Measurements from ENCODE around the gene ABCC2.
"Not testable (repeated sequence)": the region's sequence is repeated elsewhere in the genome, so short reads cannot be mapped to it uniquely, and the experiment has no call there.

The ABCC2 gene

DNA sequence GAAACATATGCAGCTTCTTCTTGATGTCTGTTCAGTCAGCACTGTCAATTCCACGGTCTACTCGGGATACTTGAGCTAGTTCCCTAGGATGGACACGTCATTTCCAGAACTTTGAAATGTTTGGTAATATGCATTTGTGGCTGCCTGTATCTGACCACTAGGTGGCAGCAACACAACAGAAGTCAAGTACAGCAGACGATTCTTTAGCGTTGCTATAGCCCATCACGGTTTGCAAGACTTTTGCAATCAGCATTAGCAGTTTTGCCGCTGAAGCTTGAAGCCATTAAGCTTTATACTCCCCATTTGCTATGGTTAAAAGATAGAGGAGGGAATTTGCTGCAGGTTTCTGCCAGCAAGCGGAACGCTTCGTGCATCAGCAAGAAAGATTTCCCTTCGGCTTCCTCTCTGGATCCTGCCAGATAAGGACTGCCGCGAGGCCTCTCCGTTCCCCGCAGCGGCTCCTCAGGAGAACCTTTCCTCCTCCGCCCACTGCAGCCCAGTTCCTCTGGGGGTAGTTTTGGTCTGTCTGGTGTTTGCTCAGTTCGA is 63.5 kb downstream of the ABCC2 start:
- Mint-ChIP-seq H3K36me3 (ENCODE audit: low read depth) (no peaks in the 10 kb centered on the region), H3K27me3 (peaks cover 2% of the 10 kb centered on the region), H3K4me3 (no peak overlapping the region), H3K4me1 (peaks cover 4% of the 10 kb centered on the region), H3K27ac (no peak overlapping the region), H3K9me3 (no peaks in the 10 kb centered on the region)
- DNase-seq: peak; percentile 60
- ATAC-seq: peak; percentile 83

DNA sequence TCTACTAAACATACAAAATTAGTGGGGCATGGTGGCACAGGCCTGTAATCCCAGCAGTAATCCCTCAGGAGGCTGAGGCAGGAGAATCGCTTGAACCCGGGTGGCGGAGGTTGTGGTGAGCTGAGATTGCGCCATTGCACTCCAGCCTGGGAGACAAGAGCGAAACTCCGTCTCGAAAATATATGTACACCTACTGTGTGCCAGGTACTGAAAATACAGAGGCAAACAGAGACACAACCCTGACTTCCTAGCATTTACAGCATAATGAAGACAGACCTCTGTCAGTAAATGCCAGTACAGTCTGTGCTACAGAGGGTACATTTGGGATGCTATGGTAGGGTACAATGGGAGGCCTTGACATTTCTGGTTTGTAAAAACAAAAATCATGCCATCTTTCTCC is 66.6 kb downstream of the ABCC2 start:
- DNase-seq (no peak), ATAC-seq (no peak)
- H3K27ac Mint-ChIP-seq: no peak overlapping the region
- H3K9me3 Mint-ChIP-seq: no peaks in the 10 kb centered on the region
- H3K4me1 Mint-ChIP-seq: peaks cover 4% of the 10 kb centered on the region
- peaks cover 2% of the 10 kb centered on the region for H3K27me3 Mint-ChIP-seq
- H3K36me3 Mint-ChIP-seq (ENCODE audit: low read depth): peaks cover 6% of the 10 kb centered on the region
- H3K4me3 Mint-ChIP-seq: no peak overlapping the region

DNA sequence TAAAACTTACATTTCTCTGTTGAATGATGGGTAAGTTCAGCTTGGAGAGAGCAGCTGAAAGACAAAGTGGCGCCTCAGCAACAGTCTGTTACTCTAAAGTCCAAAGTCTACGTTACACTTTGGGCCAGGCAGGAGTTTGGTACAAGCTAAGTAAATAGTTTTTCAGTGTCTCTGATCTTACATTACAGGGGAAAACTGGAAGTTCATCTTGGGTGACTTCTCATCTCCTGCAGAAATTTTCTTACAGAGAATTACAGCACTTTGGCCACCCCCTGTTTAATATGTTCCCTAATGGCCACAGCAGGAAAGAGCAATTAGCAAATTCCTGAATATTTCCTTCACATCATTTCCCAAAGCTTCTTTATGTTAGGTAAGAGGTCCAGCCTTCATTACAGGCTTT is 67.1 kb downstream of the ABCC2 start:
- H3K27ac Mint-ChIP-seq: no peak overlapping the region

DNA sequence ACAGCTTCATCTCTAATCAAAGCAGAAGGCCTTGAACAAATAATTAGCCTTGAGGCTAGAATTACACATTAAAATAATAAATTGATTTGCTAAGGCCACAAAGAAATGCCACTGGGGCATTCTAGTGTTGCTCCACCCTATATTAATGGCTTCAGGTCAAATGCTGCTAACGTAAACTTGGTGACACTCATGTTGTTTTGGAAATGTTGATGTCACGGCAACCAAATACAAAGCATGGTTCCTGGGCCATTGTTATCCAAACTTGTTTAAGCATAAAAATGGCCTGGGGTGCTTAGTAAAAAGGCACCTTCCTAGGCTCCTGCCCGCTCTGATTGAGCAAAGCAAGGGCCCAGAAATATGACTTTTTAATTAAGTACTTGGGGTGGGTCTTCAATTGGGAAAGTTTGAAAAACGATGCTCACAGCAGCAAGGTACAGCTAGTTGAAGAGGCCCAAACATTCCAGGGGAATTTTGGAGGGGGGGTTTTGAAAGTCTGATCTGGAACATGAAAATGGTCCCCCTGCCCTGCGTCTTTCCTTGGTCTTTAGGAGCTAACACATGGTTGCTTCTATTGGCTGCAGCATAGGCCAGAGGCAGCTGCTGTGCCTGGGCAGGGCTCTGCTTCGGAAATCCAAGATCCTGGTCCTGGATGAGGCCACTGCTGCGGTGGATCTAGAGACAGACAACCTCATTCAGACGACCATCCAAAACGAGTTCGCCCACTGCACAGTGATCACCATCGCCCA is 67.8 kb downstream of the ABCC2 start:
- ATAC-seq (no peak), DNase-seq (no peak)
- H3K4me3 Mint-ChIP-seq: no peak overlapping the region
- no peak overlapping the region for H3K27ac Mint-ChIP-seq
- H3K9me3 Mint-ChIP-seq: no peaks in the 10 kb centered on the region
- peaks cover 4% of the 10 kb centered on the region for H3K4me1 Mint-ChIP-seq
- peaks cover 6% of the 10 kb centered on the region for H3K36me3 Mint-ChIP-seq (ENCODE audit: low read depth)
- H3K27me3 Mint-ChIP-seq: peaks cover 2% of the 10 kb centered on the region

More for the DNA sequence above, 67.1 kb downstream of the ABCC2 start:
- ATAC-seq: no peak
- H3K4me1 Mint-ChIP-seq: peaks cover 4% of the 10 kb centered on the region
- DNase-seq: no peak
- no peaks in the 10 kb centered on the region for H3K9me3 Mint-ChIP-seq
- no peak overlapping the region for H3K4me3 Mint-ChIP-seq
- H3K27me3 Mint-ChIP-seq: peaks cover 2% of the 10 kb centered on the region
- peaks cover 6% of the 10 kb centered on the region for H3K36me3 Mint-ChIP-seq (ENCODE audit: low read depth)

DNA sequence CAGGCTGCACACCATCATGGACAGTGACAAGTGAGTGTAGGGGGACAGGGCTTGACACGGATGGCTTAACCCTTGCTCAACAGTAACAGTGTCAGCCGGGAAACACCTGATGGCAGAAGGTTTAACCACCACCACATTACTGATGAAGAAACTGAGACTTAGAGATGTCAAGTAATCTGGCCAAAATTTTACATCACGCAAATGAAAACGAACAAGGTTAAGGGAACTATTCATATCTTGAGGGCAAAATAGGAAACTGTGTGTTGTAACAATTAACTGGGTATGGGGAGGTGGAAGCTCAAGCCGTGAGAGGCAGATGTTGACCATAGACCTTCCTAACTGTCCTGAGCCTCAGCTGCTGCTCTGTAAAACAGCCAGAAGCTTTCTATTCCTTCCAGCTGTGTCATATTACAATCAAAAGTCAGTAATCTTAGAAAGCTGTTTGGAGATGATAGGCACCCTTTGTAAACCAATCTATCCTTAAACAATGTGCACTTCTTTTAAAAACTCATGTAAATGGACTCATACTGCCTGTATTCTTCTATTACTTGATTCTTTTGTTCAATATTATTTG is 68.4 kb downstream of the ABCC2 start:
- no peak for DNase-seq
- H3K27ac Mint-ChIP-seq: no peak overlapping the region
- H3K27me3 Mint-ChIP-seq: peaks cover 2% of the 10 kb centered on the region
- no peak for ATAC-seq
- no peaks in the 10 kb centered on the region for H3K9me3 Mint-ChIP-seq
- peaks cover 6% of the 10 kb centered on the region for H3K36me3 Mint-ChIP-seq (ENCODE audit: low read depth)
- H3K4me3 Mint-ChIP-seq: no peak overlapping the region
- peaks cover 4% of the 10 kb centered on the region for H3K4me1 Mint-ChIP-seq

DNA sequence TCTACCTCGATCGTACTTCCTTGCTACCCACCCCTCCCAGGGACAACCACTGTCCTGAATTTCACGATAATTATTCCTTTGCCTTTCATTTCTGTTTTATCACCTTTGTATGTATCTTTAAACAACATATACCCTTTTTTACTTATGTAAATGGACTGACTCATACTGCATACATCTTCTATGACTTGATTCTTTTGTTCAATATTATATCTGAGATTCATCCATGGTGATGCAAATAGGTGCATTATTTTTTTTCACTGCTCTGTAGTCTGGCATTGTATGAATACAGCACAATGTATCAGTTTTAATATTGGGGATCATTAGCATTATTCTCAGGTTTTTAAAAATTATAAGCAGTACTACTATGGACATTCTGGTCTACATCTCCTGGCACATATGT is 69.4 kb downstream of the ABCC2 start:
- Mint-ChIP-seq H3K27me3 (no peaks in the 10 kb centered on the region), H3K4me1 (no peaks in the 10 kb centered on the region), H3K4me3 (no peak overlapping the region), H3K27ac (no peak overlapping the region), H3K9me3 (no peaks in the 10 kb centered on the region), H3K36me3 (ENCODE audit: low read depth) (peaks cover 6% of the 10 kb centered on the region)
- no peak for DNase-seq
- ATAC-seq: no peak

DNA sequence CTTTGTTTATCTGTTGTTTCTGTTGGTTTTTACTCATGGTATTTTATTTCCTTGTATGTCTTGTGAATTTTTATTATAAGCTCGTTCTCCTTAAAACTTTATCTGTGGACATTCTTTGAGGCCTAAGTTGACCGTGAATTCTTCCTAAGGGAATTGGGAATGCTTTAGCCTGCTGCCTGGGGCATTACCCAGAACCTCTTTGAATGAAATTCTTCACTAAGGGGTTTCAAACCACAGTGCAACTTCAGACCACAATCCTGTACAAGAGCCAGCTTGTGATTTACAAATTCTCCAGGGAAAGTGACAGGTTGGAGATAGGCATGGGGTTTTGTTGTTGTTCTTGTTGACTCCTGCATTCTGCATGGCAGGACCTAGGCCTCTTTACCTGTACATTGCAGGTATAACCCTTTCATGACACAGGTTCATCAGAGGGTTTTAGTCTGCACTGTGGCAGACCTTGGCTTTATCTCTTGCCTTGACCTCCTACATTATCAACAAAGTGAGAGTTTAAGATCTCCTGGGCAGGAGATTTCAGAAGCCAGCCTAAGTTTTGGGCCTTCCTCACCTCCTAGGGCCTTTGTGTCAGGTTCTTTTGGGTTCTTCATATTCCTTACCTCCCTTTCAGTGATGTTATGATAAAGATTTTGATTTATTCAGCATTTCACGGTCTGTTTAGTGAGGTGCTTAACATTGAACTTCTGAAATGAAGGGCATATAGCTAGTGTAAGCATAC is 70.2 kb downstream of the ABCC2 start:
- DNase-seq: no peak
- ATAC-seq: no peak
- peaks cover 6% of the 10 kb centered on the region for H3K36me3 Mint-ChIP-seq (ENCODE audit: low read depth)
- no peak overlapping the region for H3K4me3 Mint-ChIP-seq
- H3K27me3 Mint-ChIP-seq: peaks cover 1% of the 10 kb centered on the region
- H3K27ac Mint-ChIP-seq: no peak overlapping the region
- H3K4me1 Mint-ChIP-seq: no peaks in the 10 kb centered on the region
- H3K9me3 Mint-ChIP-seq: no peaks in the 10 kb centered on the region

DNA sequence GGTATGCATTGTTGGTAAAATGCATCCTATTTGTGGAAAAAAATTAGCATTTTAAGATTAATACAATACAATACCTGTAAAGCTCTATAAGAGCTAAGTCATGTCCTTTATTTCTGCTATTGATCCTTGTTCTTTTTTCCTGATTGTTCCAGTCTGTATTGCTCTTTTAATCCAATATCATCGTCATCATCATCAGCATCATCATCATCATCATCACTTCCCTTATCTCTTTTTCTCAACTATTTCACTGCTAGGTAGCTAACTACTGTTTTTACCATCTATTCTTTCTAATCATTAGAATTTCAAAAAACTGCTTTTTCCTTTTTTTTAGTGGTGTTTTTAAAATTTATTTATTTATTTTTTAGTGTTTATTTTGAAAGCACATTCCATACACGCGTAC is 71.2 kb downstream of the ABCC2 start:
- H3K4me1 Mint-ChIP-seq: no peaks in the 10 kb centered on the region
- no peak for DNase-seq
- H3K9me3 Mint-ChIP-seq: no peaks in the 10 kb centered on the region
- ATAC-seq: no peak
- peaks cover 3% of the 10 kb centered on the region for H3K27me3 Mint-ChIP-seq
- H3K36me3 Mint-ChIP-seq (ENCODE audit: low read depth): peaks cover 6% of the 10 kb centered on the region
- H3K4me3 Mint-ChIP-seq: no peak overlapping the region
- H3K27ac Mint-ChIP-seq: no peak overlapping the region

DNA sequence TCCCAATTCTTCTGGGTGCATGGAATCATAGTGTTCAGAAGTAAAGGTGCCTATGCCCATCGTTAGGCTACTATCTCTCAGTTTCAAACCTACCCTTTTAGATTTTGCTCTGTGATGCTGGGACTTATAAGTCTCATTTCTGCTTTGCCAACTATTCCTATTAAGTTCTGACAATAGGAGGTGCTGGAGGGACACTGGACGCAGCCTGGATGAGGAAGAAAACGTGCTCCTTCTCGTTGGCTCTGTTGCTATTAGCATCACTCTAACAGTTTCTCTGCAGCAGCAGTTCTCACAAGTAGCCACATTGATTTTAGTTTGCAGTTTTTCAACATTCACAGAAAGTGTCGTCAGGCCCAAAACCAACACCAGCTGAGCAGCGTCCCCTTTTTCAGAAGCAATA is 72.4 kb downstream of the ABCC2 start:
- Mint-ChIP-seq H3K4me3 (no peak overlapping the region), H3K9me3 (no peaks in the 10 kb centered on the region), H3K36me3 (ENCODE audit: low read depth) (peaks cover 6% of the 10 kb centered on the region), H3K27ac (no peak overlapping the region), H3K27me3 (peaks cover 10% of the 10 kb centered on the region), H3K4me1 (no peaks in the 10 kb centered on the region)
- ATAC-seq (no peak), DNase-seq (no peak)

DNA sequence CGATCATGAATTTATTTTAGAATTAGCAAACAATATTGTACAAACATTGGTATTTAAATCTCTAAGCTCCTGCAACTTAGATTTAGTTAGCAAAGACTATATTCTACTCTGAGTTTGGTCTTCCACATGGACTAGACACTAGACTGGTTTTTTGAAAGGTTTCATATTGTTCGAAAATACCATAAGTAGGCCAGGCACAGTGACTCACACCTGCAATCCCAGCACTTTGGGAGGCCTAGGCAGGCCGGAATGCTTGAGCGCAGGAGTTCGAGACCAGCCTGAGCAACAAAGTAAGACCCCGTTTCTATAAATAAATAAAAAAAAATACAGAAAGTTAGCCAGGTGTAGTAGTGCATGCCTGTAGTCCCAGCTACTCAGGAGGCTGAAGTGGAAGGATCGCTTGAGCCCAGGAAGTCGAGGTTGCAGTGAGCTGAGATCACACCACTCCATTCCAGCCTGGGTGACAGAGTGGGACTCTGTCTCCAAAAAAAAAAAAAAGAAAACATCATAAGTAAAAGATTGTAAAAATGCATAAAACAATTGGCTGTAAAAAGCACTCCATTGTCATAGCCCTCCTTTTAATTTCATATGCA is 73.1 kb downstream of the ABCC2 start:
- H3K9me3 Mint-ChIP-seq: no peaks in the 10 kb centered on the region
- H3K27ac Mint-ChIP-seq: no peak overlapping the region
- H3K27me3 Mint-ChIP-seq: peaks cover 13% of the 10 kb centered on the region
- no peak for DNase-seq
- H3K4me3 Mint-ChIP-seq: no peak overlapping the region
- ATAC-seq: no peak
- H3K4me1 Mint-ChIP-seq: no peaks in the 10 kb centered on the region
- peaks cover 6% of the 10 kb centered on the region for H3K36me3 Mint-ChIP-seq (ENCODE audit: low read depth)

DNA sequence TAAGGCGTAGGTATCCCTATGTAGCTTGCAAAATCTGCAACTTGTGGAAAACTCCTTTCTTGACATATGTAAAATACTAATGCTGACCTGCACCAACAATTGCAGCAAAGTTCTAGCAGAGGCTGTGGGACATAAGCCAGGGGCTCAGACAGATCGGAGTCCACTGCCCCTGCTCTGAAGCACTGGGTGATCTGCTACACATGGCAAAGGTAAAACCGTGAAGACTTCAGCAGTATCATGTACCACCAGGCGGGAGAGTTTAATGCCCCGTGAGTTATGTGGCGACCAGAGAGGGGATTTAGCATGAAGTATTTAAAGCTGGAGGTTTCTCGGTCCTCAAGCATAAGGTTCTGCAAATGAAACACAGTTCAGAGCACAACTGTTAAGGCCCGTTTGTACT is 76.4 kb downstream of the ABCC2 start:
- H3K27me3 Mint-ChIP-seq: peaks cover 28% of the 10 kb centered on the region

DNA sequence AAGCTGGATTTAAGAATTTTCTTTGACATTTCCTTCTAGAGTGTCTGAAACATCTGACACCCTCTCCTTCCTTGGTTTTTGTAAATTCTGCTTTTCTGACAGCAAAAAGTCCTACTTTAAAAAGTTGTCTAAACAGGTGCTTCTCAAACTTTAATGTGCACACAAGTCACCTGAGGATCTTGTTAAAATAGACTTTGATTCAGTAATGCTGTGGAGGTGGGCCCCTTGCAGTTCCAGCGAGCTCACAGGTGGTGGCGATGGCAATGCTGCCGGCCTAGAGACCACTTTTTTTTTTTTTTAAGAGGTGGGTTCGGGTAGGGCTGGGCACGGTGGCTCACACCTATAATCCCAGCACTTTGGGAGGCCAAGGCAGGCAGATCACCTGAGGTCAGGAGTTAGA is 77.1 kb downstream of the ABCC2 start:
- Mint-ChIP-seq H3K27me3 (peaks cover 35% of the 10 kb centered on the region), H3K36me3 (ENCODE audit: low read depth) (no peaks in the 10 kb centered on the region), H3K4me3 (no peak overlapping the region), H3K9me3 (no peaks in the 10 kb centered on the region), H3K4me1 (no peaks in the 10 kb centered on the region), H3K27ac (no peak overlapping the region)
- ATAC-seq: no peak
- DNase-seq: no peak

More for the DNA sequence above, 76.4 kb downstream of the ABCC2 start:
- no peak overlapping the region for H3K4me3 Mint-ChIP-seq
- ATAC-seq (no peak), DNase-seq (no peak)
- H3K36me3 Mint-ChIP-seq (ENCODE audit: low read depth): no peaks in the 10 kb centered on the region
- H3K4me1 Mint-ChIP-seq: no peaks in the 10 kb centered on the region
- H3K9me3 Mint-ChIP-seq: no peaks in the 10 kb centered on the region
- no peak overlapping the region for H3K27ac Mint-ChIP-seq

DNA sequence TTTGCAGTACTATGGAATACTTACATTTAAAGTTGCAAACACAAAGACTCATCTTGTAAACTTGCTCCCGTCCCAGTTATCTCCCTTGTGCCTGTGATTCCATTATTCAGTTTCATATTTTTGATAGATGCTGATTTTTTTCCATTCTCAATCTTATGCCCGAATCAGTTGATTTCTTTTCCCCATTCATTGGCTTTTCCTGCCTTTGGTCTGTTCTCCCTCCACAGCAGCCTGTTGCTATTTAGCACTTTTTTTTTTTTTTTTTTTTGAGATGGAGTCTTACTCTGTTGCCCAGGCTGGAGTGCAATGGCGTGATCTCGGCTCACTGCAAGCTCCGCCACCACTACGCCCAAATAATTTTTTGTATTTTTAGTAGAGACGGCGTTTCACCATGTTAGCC is 78.0 kb downstream of the ABCC2 start:
- ATAC-seq: no peak
- Mint-ChIP-seq H3K4me3 (no peak overlapping the region), H3K9me3 (no peaks in the 10 kb centered on the region), H3K27ac (no peak overlapping the region), H3K36me3 (ENCODE audit: low read depth) (no peaks in the 10 kb centered on the region), H3K4me1 (no peaks in the 10 kb centered on the region), H3K27me3 (peaks cover 42% of the 10 kb centered on the region)
- DNase-seq: no peak

DNA sequence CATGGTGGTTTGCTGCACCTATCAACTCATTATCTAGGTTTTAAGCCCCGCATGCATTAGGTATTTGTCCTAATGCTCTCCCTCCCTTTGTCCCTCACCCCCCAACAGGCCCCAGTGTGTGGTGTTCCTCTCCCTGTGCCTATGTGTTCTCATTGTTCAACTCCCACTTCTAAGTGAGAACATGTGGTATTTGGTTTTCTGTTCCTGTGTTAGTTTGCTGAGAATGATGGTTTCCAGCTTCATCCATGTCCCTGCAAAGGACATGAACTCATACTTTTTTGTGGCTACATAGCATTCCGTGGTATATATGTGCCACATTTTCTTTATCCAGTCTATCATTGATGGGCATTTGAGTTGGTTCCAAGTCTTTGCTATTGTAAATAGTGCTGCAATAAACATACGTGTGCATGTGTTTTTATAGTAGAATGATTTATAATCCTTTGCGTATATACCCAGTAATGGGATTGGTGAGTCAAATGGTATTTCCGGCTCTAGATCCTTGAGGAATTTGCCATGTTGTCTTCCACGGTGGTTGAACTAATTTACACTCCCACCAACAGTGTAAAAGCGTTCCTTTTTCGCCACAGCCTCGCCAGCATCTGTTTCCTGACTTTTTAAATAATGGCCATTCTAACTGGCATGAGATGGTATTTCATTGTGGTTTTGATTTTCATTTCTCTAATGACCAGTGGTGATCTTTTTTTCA is 81.2 kb downstream of the ABCC2 start:
- DNase-seq, H3K4me1 Mint-ChIP-seq, ATAC-seq, H3K4me3 Mint-ChIP-seq, H3K27ac Mint-ChIP-seq: not testable (repeated sequence)
- H3K36me3 Mint-ChIP-seq (ENCODE audit: low read depth): peaks cover 12% of the 10 kb centered on the region
- H3K9me3 Mint-ChIP-seq: peaks cover 16% of the 10 kb centered on the region
- peaks cover 70% of the 10 kb centered on the region for H3K27me3 Mint-ChIP-seq
